Osteoblast (primary cell): ENCODE results near the gene NPRL2. TPM values are rescaled to one million over a fixed set of nuclear protein-coding genes. Genes with fewer than 3 reads are reported as not detected.

ENCODE experiments used
- DNase-seq: peaks from one replicate; pipeline ENCODE4 v3.0.0; 2011; ENCODE audit warnings: low spot score, mixed read lengths; ENCODE audit not compliant: insufficient read length; ENCODE audit errors: missing footprints
- H2AFZ ChIP-seq: 2 replicates; pipeline ENCODE4 v1.6.0; 2011; ENCODE audit warnings: mild to moderate bottlenecking, low read length
- H3K27ac ChIP-seq: 2 replicates; pipeline ENCODE4 v1.5.1; 2011; ENCODE audit warnings: mild to moderate bottlenecking, low read depth, low read length, moderate library complexity
- H3K27me3 ChIP-seq: 2 replicates; pipeline ENCODE4 v1.6.0; 2012; ENCODE audit warnings: mild to moderate bottlenecking, control low read depth, inconsistent platforms, low read length, moderate library complexity; ENCODE audit not compliant: insufficient read depth
- H3K36me3 ChIP-seq: 2 replicates; pipeline ENCODE4 v1.5.1; 2011; ENCODE audit warnings: mild to moderate bottlenecking, low read length, control low read depth, moderate library complexity; ENCODE audit not compliant: insufficient read depth
- H3K4me1 ChIP-seq: 2 replicates; pipeline ENCODE4 v1.5.1; 2011; ENCODE audit warnings: mild to moderate bottlenecking, low read length, control low read depth, moderate library complexity; ENCODE audit not compliant: insufficient read depth
- H3K4me2 ChIP-seq: 2 replicates; pipeline ENCODE4 v1.6.0; 2011; ENCODE audit warnings: mild to moderate bottlenecking, low read length; ENCODE audit not compliant: insufficient read depth
- H3K4me3 ChIP-seq: fragments of 200-600 bp; sonication (generic); 3 replicates; pipeline ENCODE4 v1.5.1; 2012; ENCODE audit warnings: mild to moderate bottlenecking, low read length, inconsistent platforms; ENCODE audit not compliant: insufficient read depth
- H3K79me2 ChIP-seq: 2 replicates; pipeline ENCODE4 v1.6.0; 2012; ENCODE audit warnings: mild to moderate bottlenecking, low read length, control low read depth, inconsistent platforms; ENCODE audit not compliant: insufficient read depth
- H3K9me3 ChIP-seq: 2 replicates; pipeline ENCODE4 v1.5.1; 2011; ENCODE audit warnings: low read depth, low read length, control low read depth
- H4K20me1 ChIP-seq: 2 replicates; pipeline ENCODE4 v1.6.0; 2012; ENCODE audit warnings: mild to moderate bottlenecking, low read length, control low read depth; ENCODE audit not compliant: insufficient read depth
- CTCF ChIP-seq: IDR thresholded peaks from 2 replicates; pipeline ENCODE4 v1.5.1; 2011; ENCODE audit warnings: mild to moderate bottlenecking, low read depth, low read length, moderate library complexity; ENCODE audit errors: extremely low read depth
- total RNA-seq: library from RNA; depleted of rRNA; stranded (reverse); fragments of >200 nt; gene quantifications from 2 replicates; pipeline ENCODE4 v1.2.3, GENCODE V29; 2012

The NPRL2 gene
- total RNA-seq, 1 donor = 21.7 TPM

- no peak overlapping the region for H3K4me2 ChIP-seq
- no peak overlapping the region for H3K4me3 ChIP-seq
- H2AFZ ChIP-seq = no peak overlapping the region
- DNase-seq = no peak
- H3K27me3 ChIP-seq = no peaks in the 10 kb centered on the region
- H3K27ac ChIP-seq = no peak overlapping the region
- peaks cover 14% of the 10 kb centered on the region for H4K20me1 ChIP-seq
- H3K9me3 ChIP-seq = no peaks in the 10 kb centered on the region
- peaks cover 22% of the 10 kb centered on the region for H3K4me1 ChIP-seq
- H3K79me2 ChIP-seq = peaks cover 33% of the 10 kb centered on the region
- peaks cover 22% of the 10 kb centered on the region for H3K36me3 ChIP-seq
- no peak for TF ChIP-seq CTCF
Observed at GRCh38 chr3:50325113-50325480, 25.5 kb downstream of the NPRL2 start.

GRCh38 chr3:50324351-50325112 is 26.0 kb downstream of the NPRL2 start:
- no peak overlapping the region for H3K4me2 ChIP-seq
- peaks cover 34% of the 10 kb centered on the region for H3K79me2 ChIP-seq
- H3K4me3 ChIP-seq = no peak overlapping the region
- peaks cover 17% of the 10 kb centered on the region for H4K20me1 ChIP-seq
- TF ChIP-seq CTCF = peak; percentile 84
- peaks cover 26% of the 10 kb centered on the region for H3K4me1 ChIP-seq
- no peaks in the 10 kb centered on the region for H3K9me3 ChIP-seq
- H3K36me3 ChIP-seq = peaks cover 20% of the 10 kb centered on the region
- no peaks in the 10 kb centered on the region for H3K27me3 ChIP-seq
- DNase-seq = peak; percentile 99
- no peak overlapping the region for H2AFZ ChIP-seq
- H3K27ac ChIP-seq = no peak overlapping the region

GRCh38 chr3:50323614-50324199 is 26.9 kb downstream of the NPRL2 start:
- Histone ChIP-seq H2AFZ (no peak overlapping the region), H3K27ac (no peak overlapping the region), H3K9me3 (no peaks in the 10 kb centered on the region), H3K4me1 (peaks cover 26% of the 10 kb centered on the region), H4K20me1 (peaks cover 25% of the 10 kb centered on the region), H3K36me3 (peaks cover 23% of the 10 kb centered on the region), H3K79me2 (peaks cover 42% of the 10 kb centered on the region), H3K4me3 (no peak overlapping the region), H3K4me2 (no peak overlapping the region), H3K27me3 (no peaks in the 10 kb centered on the region)
- no peak for DNase-seq
- no peak for TF ChIP-seq CTCF

- no peak overlapping the region for H3K4me2 ChIP-seq
- H3K4me3 ChIP-seq = no peak overlapping the region
- H3K27me3 ChIP-seq = no peaks in the 10 kb centered on the region
- no peak overlapping the region for H3K27ac ChIP-seq
- H3K9me3 ChIP-seq = no peaks in the 10 kb centered on the region
- DNase-seq = no peak
- H3K79me2 ChIP-seq = peaks cover 48% of the 10 kb centered on the region
- peaks cover 31% of the 10 kb centered on the region for H4K20me1 ChIP-seq
- peaks cover 29% of the 10 kb centered on the region for H3K36me3 ChIP-seq
- H2AFZ ChIP-seq = no peak overlapping the region
- H3K4me1 ChIP-seq = peaks cover 21% of the 10 kb centered on the region
- no peak for TF ChIP-seq CTCF
Observed at GRCh38 chr3:50323092-50323600, 27.4 kb downstream of the NPRL2 start.
